Endothelial cell of umbilical vein (primary cell): ENCODE results near the gene MPC1L. TPM values are rescaled to one million over a fixed set of nuclear protein-coding genes. Genes with fewer than 3 reads are reported as not detected.

Experiments
- BruUV-seq: library from RNA; stranded (reverse); fragments of 400-500 nt; replicated peaks from 2 replicates; lab custom pipeline; 2021; lab: Mats Ljungman, UMichigan
- CTCF ChIA-PET: fragments of 300-600, 350-600 bp; sonication (Branson Sonifier 250); formaldehyde crosslinking; loops from one replicate; lab custom pipeline; 2021; ENCODE audit warnings: antibody characterized with exemption, inconsistent platforms; lab: Charles Lee
- POLR2A ChIA-PET: fragments of 300-600, 350-600 bp; sonication (Branson Sonifier 250); formaldehyde crosslinking; loops from one replicate; lab custom pipeline; 2021; ENCODE audit warnings: antibody characterized with exemption, inconsistent platforms; lab: Charles Lee
- DNase-seq: peaks from one replicate; pipeline ENCODE4 v3.0.0-alpha.2; 2011; ENCODE audit warnings: low read depth, low spot score
- FAIRE-seq: peaks from 2 replicates; lab custom pipeline; 2011; peaks lifted over from hg19 to GRCh38; lab: Jason Lieb, UNC
- H2AFZ ChIP-seq: 2 replicates; pipeline ENCODE4 v1.6.0; 2012; ENCODE audit warnings: low read depth, low read length, control low read depth, inconsistent platforms
- H3K27ac ChIP-seq: 2 replicates; pipeline ENCODE4 v1.5.1; 2011; ENCODE audit warnings: low read depth, mild to moderate bottlenecking, control low read depth, low read length, moderate library complexity; ENCODE audit not compliant: insufficient read depth
- H3K27me3 ChIP-seq, 2 experiments: 2 replicates each; pipeline versions ENCODE4 v1.6.0 to v1.6.1; 2011; ENCODE audit warnings: low read length in 2 of 2, mixed read lengths in 1 of 2; ENCODE audit not compliant: control insufficient read depth in 2 of 2, insufficient read depth in 2 of 2
- H3K36me3 ChIP-seq, 2 experiments: 2 replicates in 1 of 2; 3 replicates in 1 of 2; pipeline ENCODE4 v1.5.1; 2011; ENCODE audit warnings: low read length in 2 of 2, mild to moderate bottlenecking in 1 of 2, moderate library complexity in 1 of 2; ENCODE audit not compliant: control insufficient read depth in 2 of 2, insufficient read depth in 2 of 2; ENCODE audit errors: extremely low read depth in 1 of 2
- H3K4me1 ChIP-seq: 3 replicates; pipeline ENCODE4 v1.5.1; 2011; ENCODE audit warnings: mild to moderate bottlenecking, low read length; ENCODE audit not compliant: control insufficient read depth, insufficient read depth; ENCODE audit errors: extremely low read depth
- H3K4me2 ChIP-seq: 2 replicates; pipeline ENCODE4 v1.6.1; 2011; ENCODE audit warnings: low read length, control low read depth, mixed read lengths; ENCODE audit not compliant: insufficient read depth
- H3K4me3 ChIP-seq, 3 experiments: fragments of 200-600 bp in 1 of 3; sonication (generic), shearing (Covaris generic) in 1 of 3; replicated peaks in 1 of 3; 2 replicates each; pipeline ENCODE4 v1.5.1; 2011 to 2016; ENCODE audit warnings: control low read depth in 3 of 3, low read length in 3 of 3, mild to moderate bottlenecking in 2 of 3, inconsistent platforms in 1 of 3, low read depth in 1 of 3, moderate library complexity in 1 of 3; ENCODE audit not compliant: insufficient read depth in 1 of 3
- H3K79me2 ChIP-seq: 2 replicates; pipeline ENCODE4 v1.6.0; 2012; ENCODE audit warnings: low read length, inconsistent platforms; ENCODE audit not compliant: control insufficient read depth, insufficient read depth
- H3K9ac ChIP-seq: replicated peaks from 2 replicates; pipeline ENCODE3; 2011; ENCODE audit warnings: low read length, control low read depth; ENCODE audit not compliant: insufficient read depth; ENCODE audit errors: extremely low read depth
- H3K9me1 ChIP-seq: replicated peaks from 3 replicates; pipeline ENCODE4 v1.6.0; 2011; ENCODE audit warnings: mild to moderate bottlenecking, low read length; ENCODE audit not compliant: control insufficient read depth, insufficient read depth; ENCODE audit errors: extremely low read depth
- H3K9me3 ChIP-seq: replicated peaks from 2 replicates; pipeline ENCODE4 v1.5.1; 2012; ENCODE audit warnings: low read length, inconsistent platforms; ENCODE audit not compliant: control insufficient read depth, insufficient read depth
- H4K20me1 ChIP-seq: replicated peaks from 2 replicates; pipeline ENCODE3; 2011; ENCODE audit warnings: mild to moderate bottlenecking, low read length; ENCODE audit not compliant: control insufficient read depth, insufficient read depth; ENCODE audit errors: extremely low read depth
- CTCF ChIP-seq, 2 donors: IDR thresholded peaks; 1 replicate in 1 of 2; 2 replicates in 1 of 2; pipeline ENCODE4 v1.5.1; 2011; ENCODE audit warnings: low read length in 2 of 2, mild to moderate bottlenecking in 2 of 2, moderate library complexity in 2 of 2, control low read depth in 1 of 2, inconsistent platforms in 1 of 2, low read depth in 1 of 2; ENCODE audit not compliant: insufficient read depth in 1 of 2; ENCODE audit errors: extremely low read depth in 1 of 2
- FOS ChIP-seq: IDR thresholded peaks from 2 replicates; pipeline ENCODE4 v1.6.1; 2011; ENCODE audit warnings: mild to moderate bottlenecking, low read length, moderate library complexity, borderline replicate concordance; ENCODE audit not compliant: insufficient read depth
- GATA2 ChIP-seq: IDR thresholded peaks from 2 replicates; pipeline ENCODE4 v1.7.0; 2011; ENCODE audit warnings: low read depth, mild to moderate bottlenecking, moderate library complexity, mixed read lengths, low read length; ENCODE audit not compliant: insufficient read length, insufficient read depth
- JUN ChIP-seq: IDR thresholded peaks from 2 replicates; pipeline ENCODE4 v1.6.1; 2011; ENCODE audit warnings: borderline replicate concordance, low read depth; ENCODE audit not compliant: insufficient read length, insufficient read depth
- MYC ChIP-seq: IDR thresholded peaks from one replicate; pipeline ENCODE4 v1.6.1; 2011; ENCODE audit warnings: mild to moderate bottlenecking, low read depth, low read length
- POLR2A ChIP-seq: IDR thresholded peaks from 2 replicates; pipeline ENCODE4 v1.6.1; 2012; ENCODE audit warnings: low read depth, mild to moderate bottlenecking, control low read depth, low read length
- POLR2AphosphoS5 ChIP-seq: IDR thresholded peaks from 2 replicates; pipeline ENCODE4 v1.6.1; 2012; ENCODE audit warnings: low read depth, mild to moderate bottlenecking, control low read depth, low read length, moderate library complexity; ENCODE audit not compliant: insufficient read depth
- dilution Hi-C: fragments of 300-500 bp; cut with MboI; formaldehyde crosslinking; loops from one replicate; pipeline ENCODE4 v1.15.0; 2019; ENCODE audit warnings: low sequenced_read_pairs; ENCODE audit not compliant: extremely low pct_ligation_motif_present
- intact Hi-C: fragments of 100-400 bp; cut with micrococcal nuclease; formaldehyde crosslinking; loops from one replicate; pipeline ENCODE4 v1.10.0; 2022
- polyA plus RNA-seq, 4 experiments: library from polyadenylated mRNA; depleted of rRNA in 3 of 4; stranded (reverse) in 3 of 4; unstranded in 1 of 4; fragments of >200 nt; gene quantifications; 2 replicates each; pipeline versions ENCODE4 v1.2.1 to v1.2.3, GENCODE V29; 2011 to 2012; ENCODE audit warnings: missing spikeins in 1 of 4
- total RNA-seq: library from RNA; stranded (reverse); gene quantifications from 2 replicates; pipeline ENCODE4 v1.2.3, GENCODE V29; 2021

The MPC1L gene
- total and polyA plus RNA-seq, 2 donors (not counting 3 experiments of a cell fraction or from before 2014, with no cell fraction given): 0.19 TPM; not detected in 1

- TF ChIP-seq POLR2A (peak; percentile 83), JUN (no peak), POLR2AphosphoS5 (peak; percentile 87)
- POLR2A ChIA-PET: no interaction called here
- Histone ChIP-seq H3K4me1 (peaks cover 21% of the 10 kb centered on the region), H3K4me2 (peak within 1 kb of the TSS; percentile 91), H3K9ac (peak within 1 kb of the TSS; percentile 78), H3K9me3 (no peaks in the 10 kb centered on the region), H3K4me3 (peak within 1 kb of the TSS; percentile 78 to 82 (median 81)), H2AFZ (peak within 1 kb of the TSS; percentile 15), H3K36me3 (no peaks in the 10 kb centered on the region), H3K27ac (peak within 1 kb of the TSS; percentile 64), H3K9me1 (no peaks in the 10 kb centered on the region), H3K79me2 (peaks cover 36% of the 10 kb centered on the region), H4K20me1 (no peaks in the 10 kb centered on the region), H3K27me3 (no peaks in the 10 kb centered on the region)
- dilution Hi-C loops (no loop called here), intact Hi-C loops (loop anchor here (2.0 kb wide), 1 partner anchor 103 kb away; no protein-coding TSS in a partner anchor)
- BruUV-seq: no TSS peak
- CTCF ChIA-PET: interaction anchor here (1.0 to 2.5 kb wide), 2 partner anchors 104 to 468 kb away, joined by 3 to 17 read pairs; no protein-coding TSS in a partner anchor
- DNase-seq: peak; percentile 90
- peak; percentile 81 for FAIRE-seq
These were observed 24.3 kb downstream of the MPC1L start, which contains the start of gene CXorf38 for GRCh38 chrX:40647307-40648197. TSS of gene CXorf38 (minus strand) at chrX:40647561. CDS start at chrX:40647520, 41 bp downstream.

- Histone ChIP-seq H3K27ac (no peak overlapping the region), H3K4me1 (no peaks in the 10 kb centered on the region), H3K4me3 (no peak overlapping the region), H3K27me3 (no peaks in the 10 kb centered on the region), H3K9me1 (no peaks in the 10 kb centered on the region), H3K79me2 (peaks cover 6% of the 10 kb centered on the region), H2AFZ (no peak overlapping the region), H3K9ac (no peak overlapping the region), H3K9me3 (no peaks in the 10 kb centered on the region), H3K4me2 (no peak overlapping the region), H3K36me3 (peaks cover 0 to 6% of the 10 kb centered on the region in 2 experiments), H4K20me1 (no peaks in the 10 kb centered on the region)
- DNase-seq (peak; percentile 61), FAIRE-seq (peak; percentile 88)
- ChIA-PET POLR2A (no interaction called here), CTCF (interaction anchor here (0.6 to 3.9 kb wide), 26 partner anchors 17 to 601 kb away, joined by 3 to 68 read pairs (median 4); no protein-coding TSS in a partner anchor)
- TF ChIP-seq CTCF (IDR thresholded peaks at IDR 0.05; ENCODE audit: extremely low read depth in 1 of 2, insufficient read depth in 1 of 2, low read depth in 1 of 2, low read length in 2 of 2) (peak; percentile 18 to 28), JUN (no peak), POLR2AphosphoS5 (no peak), GATA2 (no peak), FOS (no peak), MYC (no peak)
- dilution Hi-C loops (no loop called here), intact Hi-C loops (loop anchor here (1.0 to 5.0 kb wide), 5 partner anchors 107 to 466 kb away; partner anchors contain the start of gene USP9X)
- BruUV-seq: no TSS peak
These were observed 28.5 kb downstream of the MPC1L start for GRCh38 chrX:40651620-40652223.
